H1 (cell line): ENCODE measurements around the gene TBX3. TPM values are rescaled to one million over a fixed set of nuclear protein-coding genes. Genes with fewer than 3 reads are reported as not detected.

Experiments
- CTCF ChIA-PET: fragments of 300-600 bp; sonication (Branson Sonifier 250); formaldehyde crosslinking; loops from one replicate; lab custom pipeline; 2021; ENCODE audit not compliant: partially characterized antibody; lab: Charles Lee
- POLR2A ChIA-PET: fragments of 300-600 bp; sonication (Branson Sonifier 250); formaldehyde crosslinking; loops from one replicate; lab custom pipeline; 2021; ENCODE audit warnings: inconsistent platforms; ENCODE audit not compliant: partially characterized antibody; lab: Charles Lee
- DNase-seq, 2 experiments: peaks; one replicate each; pipeline versions ENCODE4 v3.0.0 to v3.0.0-alpha.2; 2010 to 2022; ENCODE audit warnings: low spot score in 2 of 2, low read depth in 1 of 2, mixed read lengths in 1 of 2
- FAIRE-seq: peaks from 2 replicates; lab custom pipeline; 2011; peaks lifted over from hg19 to GRCh38; lab: Jason Lieb, UNC
- H2AFZ ChIP-seq: 2 replicates; pipeline ENCODE4 v1.8.1; 2012; ENCODE audit warnings: low read length, inconsistent platforms
- H2AK5ac ChIP-seq: 2 replicates; pipeline ENCODE4 v1.6.1; 2013; ENCODE audit warnings: low read depth, low read length
- H2BK120ac ChIP-seq: replicated peaks from 2 replicates; pipeline ENCODE3; 2013; ENCODE audit warnings: low read depth, low read length, inconsistent platforms
- H2BK12ac ChIP-seq: 2 replicates; pipeline ENCODE4 v1.6.1; 2013; ENCODE audit warnings: low read depth, low read length
- H2BK15ac ChIP-seq: 2 replicates; pipeline ENCODE4 v1.6.1; 2013; ENCODE audit warnings: low read length
- H2BK20ac ChIP-seq: 2 replicates; pipeline ENCODE4 v1.6.1; 2013; ENCODE audit warnings: low read length
- H2BK5ac ChIP-seq: 2 replicates; pipeline ENCODE4 v1.6.1; 2013; ENCODE audit warnings: low read depth, low read length
- H3K14ac ChIP-seq: 2 replicates; pipeline ENCODE4 v1.6.1; 2013; ENCODE audit warnings: inconsistent platforms; ENCODE audit not compliant: insufficient read length
- H3K18ac ChIP-seq: 2 replicates; pipeline ENCODE4 v1.6.1; 2013; ENCODE audit warnings: low read length; ENCODE audit errors: extremely low read depth
- H3K23ac ChIP-seq: 2 replicates; pipeline ENCODE4 v1.6.1; 2013; ENCODE audit warnings: inconsistent platforms; ENCODE audit not compliant: insufficient read length
- H3K23me2 ChIP-seq: 2 replicates; pipeline ENCODE4 v1.6.1; 2013; ENCODE audit warnings: low read depth, low read length
- H3K27ac ChIP-seq: 2 replicates; pipeline ENCODE4 v1.6.1; 2011; ENCODE audit warnings: low read depth, low read length, inconsistent platforms
- H3K27me3 ChIP-seq, 4 experiments: replicated peaks in 1 of 4; 1 replicate in 1 of 4; 2 replicates in 3 of 4; pipeline versions ENCODE4 v1.6.1 to v1.8.1; 2011 to 2013; ENCODE audit warnings: low read length in 3 of 4, mild to moderate bottlenecking in 3 of 4, inconsistent platforms in 2 of 4, mixed read lengths in 2 of 4, moderate library complexity in 1 of 4; ENCODE audit not compliant: control insufficient read depth in 3 of 4, insufficient read depth in 3 of 4; ENCODE audit errors: extremely low read depth in 1 of 4
- H3K36me3 ChIP-seq, 4 experiments: 2 replicates each; pipeline versions ENCODE4 v1.6.1 to v1.8.1; 2011 to 2013; ENCODE audit warnings: mild to moderate bottlenecking in 4 of 4, low read length in 3 of 4, moderate library complexity in 2 of 4, control low read depth in 1 of 4, inconsistent platforms in 1 of 4; ENCODE audit not compliant: insufficient read depth in 4 of 4, control insufficient read depth in 2 of 4
- H3K4ac ChIP-seq: replicated peaks from 2 replicates; pipeline ENCODE3; 2013; ENCODE audit warnings: low read length, low read depth, mixed read lengths, inconsistent platforms; ENCODE audit not compliant: insufficient read length
- H3K4me1 ChIP-seq, 4 experiments: replicated peaks in 1 of 4; 1 replicate in 1 of 4; 2 replicates in 3 of 4; pipeline versions ENCODE4 v1.6.1 to v1.8.1; 2011 to 2013; ENCODE audit warnings: low read length in 3 of 4, inconsistent platforms in 2 of 4, mixed read lengths in 1 of 4; ENCODE audit not compliant: insufficient read depth in 4 of 4, control insufficient read depth in 3 of 4
- H3K4me2 ChIP-seq, 2 experiments: 2 replicates each; pipeline versions ENCODE4 v1.6.1 to v1.8.1; 2011 to 2013; ENCODE audit warnings: low read depth in 2 of 2, low read length in 2 of 2, control low read depth in 1 of 2, inconsistent platforms in 1 of 2, mild to moderate bottlenecking in 1 of 2; ENCODE audit not compliant: insufficient read depth in 1 of 2
- H3K4me3 ChIP-seq, 4 experiments: fragments of 200-600, 300-600 bp in 1 of 4; sonication (generic), shearing (Covaris generic), sonication (Bioruptor Twin) in 1 of 4; 2 replicates each; pipeline versions ENCODE4 v1.5.1 to v1.8.1; 2011 to 2016; ENCODE audit warnings: low read length in 4 of 4, low read depth in 3 of 4, control low read depth in 2 of 4, inconsistent platforms in 2 of 4, mild to moderate bottlenecking in 2 of 4, mixed read lengths in 1 of 4, moderate library complexity in 1 of 4; ENCODE audit not compliant: insufficient read depth in 2 of 4; ENCODE audit errors: extremely low read depth in 1 of 4
- H3K56ac ChIP-seq: replicated peaks from 2 replicates; pipeline ENCODE3; 2013; ENCODE audit warnings: low read depth, mild to moderate bottlenecking, mixed read lengths, low read length, inconsistent platforms; ENCODE audit not compliant: insufficient read length
- H3K79me1 ChIP-seq: 2 replicates; pipeline ENCODE4 v1.6.1; 2013; ENCODE audit warnings: low read depth, low read length, control low read depth
- H3K79me2 ChIP-seq, 2 experiments: 2 replicates each; pipeline versions ENCODE4 v1.6.1 to v1.8.1; 2012 to 2013; ENCODE audit warnings: low read length in 2 of 2, mild to moderate bottlenecking in 2 of 2, inconsistent platforms in 1 of 2; ENCODE audit not compliant: insufficient read depth in 2 of 2, control insufficient read depth in 1 of 2
- H3K9ac ChIP-seq, 4 experiments: replicated peaks in 1 of 4; 1 replicate in 1 of 4; 2 replicates in 3 of 4; pipeline versions ENCODE4 v1.6.1 to v1.8.1; 2011 to 2013; ENCODE audit warnings: low read depth in 3 of 4, low read length in 3 of 4, control low read depth in 2 of 4, mild to moderate bottlenecking in 2 of 4, moderate library complexity in 2 of 4, inconsistent platforms in 1 of 4; ENCODE audit errors: extremely low read depth in 1 of 4
- H3K9me3 ChIP-seq, 2 experiments: 2 replicates each; pipeline versions ENCODE4 v1.6.1 to v1.8.1; 2012 to 2013; ENCODE audit warnings: mild to moderate bottlenecking in 2 of 2, moderate library complexity in 2 of 2, control low read depth in 1 of 2, inconsistent platforms in 1 of 2, low read depth in 1 of 2, low read length in 1 of 2, mixed read lengths in 1 of 2; ENCODE audit not compliant: insufficient read depth in 2 of 2
- H4K20me1 ChIP-seq, 2 experiments: replicated peaks in 1 of 2; 2 replicates each; pipeline versions ENCODE3 to v1.8.1; 2011 to 2013; ENCODE audit warnings: inconsistent platforms in 2 of 2, low read length in 2 of 2, mild to moderate bottlenecking in 1 of 2; ENCODE audit not compliant: insufficient read depth in 2 of 2, control insufficient read depth in 1 of 2
- H4K5ac ChIP-seq: 2 replicates; pipeline ENCODE4 v1.6.1; 2013; ENCODE audit warnings: low read length, low read depth, mixed read lengths, inconsistent platforms; ENCODE audit not compliant: insufficient read length
- H4K8ac ChIP-seq: 2 replicates; pipeline ENCODE4 v1.8.0; 2013; ENCODE audit warnings: mild to moderate bottlenecking, moderate library complexity, low read length, inconsistent platforms; ENCODE audit not compliant: insufficient read depth; ENCODE audit errors: extremely low read depth
- H4K91ac ChIP-seq: replicated peaks from 2 replicates; pipeline ENCODE3; 2013; ENCODE audit warnings: low read length, mixed read lengths, inconsistent platforms; ENCODE audit not compliant: insufficient read length
- BRCA1 ChIP-seq: IDR thresholded peaks from 2 replicates; pipeline ENCODE4 v1.6.1; 2012; ENCODE audit warnings: low read depth, low read length, improper control_type of control experiment
- CBX8 ChIP-seq: fragments of 300-800, 300-1000 bp; sonication (generic); IDR thresholded peaks from 2 replicates; pipeline ENCODE4 v1.7.1; 2016; ENCODE audit warnings: low read depth, low read length, borderline replicate concordance
- CHD2 ChIP-seq: IDR thresholded peaks from 2 replicates; pipeline ENCODE4 v1.6.1; 2012; ENCODE audit warnings: low read length, improper control_type of control experiment
- HDAC6 ChIP-seq: IDR thresholded peaks from one replicate; pipeline ENCODE4 v1.7.1; 2012; ENCODE audit warnings: low read depth, mild to moderate bottlenecking, inconsistent platforms, low read length, moderate library complexity
- JUN ChIP-seq: IDR thresholded peaks from 2 replicates; pipeline ENCODE4 v1.6.1; 2011; ENCODE audit warnings: low read depth, mild to moderate bottlenecking, improper control_type of control experiment, low read length
- JUND ChIP-seq: IDR thresholded peaks from 2 replicates; pipeline ENCODE4 v1.6.1; 2011; ENCODE audit warnings: mild to moderate bottlenecking, improper control_type of control experiment, low read length
- MAFK ChIP-seq: IDR thresholded peaks from 2 replicates; pipeline ENCODE4 v1.6.1; 2012; ENCODE audit warnings: low read depth, mild to moderate bottlenecking, improper control_type of control experiment, low read length
- POLR2A ChIP-seq, 2 experiments: IDR thresholded peaks; 1 replicate in 1 of 2; 2 replicates in 1 of 2; pipeline ENCODE4 v1.6.1; 2011; ENCODE audit warnings: low read depth in 2 of 2, low read length in 2 of 2, mild to moderate bottlenecking in 2 of 2; ENCODE audit errors: control extremely low read depth in 1 of 2
- POLR2AphosphoS5 ChIP-seq: IDR thresholded peaks from 2 replicates; pipeline ENCODE4 v1.6.1; 2011; ENCODE audit warnings: low read depth, low read length
- POU5F1 ChIP-seq: IDR thresholded peaks from 2 replicates; pipeline ENCODE4 v1.6.1; 2011; ENCODE audit warnings: low read depth, mild to moderate bottlenecking, low read length, moderate library complexity
- RFX5 ChIP-seq: IDR thresholded peaks from 2 replicates; pipeline ENCODE4 v1.6.1; 2011; ENCODE audit warnings: low read depth, low read length, improper control_type of control experiment, borderline replicate concordance
- SP1 ChIP-seq: IDR thresholded peaks from 2 replicates; pipeline ENCODE4 v1.6.1; 2011; ENCODE audit warnings: low read depth, low read length
- SUZ12 ChIP-seq: fragments of 200-600 bp; sonication (generic); IDR thresholded peaks from 2 replicates; pipeline ENCODE4 v1.6.1; 2012; ENCODE audit warnings: mild to moderate bottlenecking, inconsistent platforms, low read length, moderate library complexity, mixed read lengths
- TCF12 ChIP-seq: IDR thresholded peaks from 2 replicates; pipeline ENCODE4 v1.6.1; 2011; ENCODE audit warnings: low read depth, mild to moderate bottlenecking, low read length
- polyA plus RNA-seq, 7 experiments: library from polyadenylated mRNA; depleted of rRNA in 3 of 7; stranded (reverse) in 5 of 7; unstranded in 2 of 7; fragments of >200 nt in 5 of 7; fragments of 200-250 nt in 2 of 7; gene quantifications; 1 replicate in 5 of 7; 2 replicates in 1 of 7; 4 replicates in 1 of 7; pipeline versions ENCODE4 v1.2.1 to v1.2.3, GENCODE V29; 2011 to 2013; ENCODE audit warnings: missing spikeins in 2 of 7, mixed read lengths in 2 of 7
- total RNA-seq: library from RNA; stranded (reverse); fragmentation: NEBNext Ultra II Directional; extraction: Animal tissue kit (Norgen Biotek cat#: 25700); gene quantifications from 2 replicates; pipeline ENCODE4 v1.2.1, GENCODE V29; 2021

TBX3 gene
- total and polyA plus RNA-seq, 2 of the 8 experiments (the other 6 are each of a cell fraction or from before 2014, with no cell fraction given) = 0.09 to 1.0 TPM

DNA sequence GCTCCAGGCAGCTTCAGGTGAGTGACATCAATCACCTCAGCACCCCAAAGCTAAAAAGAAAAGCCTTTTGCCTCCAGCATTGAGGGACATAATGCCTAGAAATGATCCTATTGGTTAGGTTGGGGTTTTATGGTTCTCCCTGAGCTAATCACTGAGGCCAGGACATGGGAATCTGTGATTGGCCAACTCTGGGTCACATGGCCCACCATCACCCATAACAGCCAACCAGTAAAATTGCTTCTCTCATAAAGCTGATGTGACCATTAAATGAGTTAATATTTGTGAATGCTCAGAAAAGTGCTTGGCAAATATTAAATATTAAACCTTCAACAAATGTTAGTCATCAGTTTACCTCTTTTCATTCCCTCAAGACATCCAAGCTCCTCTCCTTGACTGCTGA is 60.2 kb downstream of the TBX3 start:
- H3K23me2 ChIP-seq = no peaks in the 10 kb centered on the region
- no peak for DNase-seq
- H3K79me1 ChIP-seq = no peaks in the 10 kb centered on the region; the same call in 1 of the 2 replicates
- no peak overlapping the region for H3K56ac ChIP-seq
- no peak overlapping the region for H3K4me3 ChIP-seq
- no peak overlapping the region for H3K23ac ChIP-seq
- no peaks in the 10 kb centered on the region for H3K27me3 ChIP-seq
- H3K4ac ChIP-seq = no peak overlapping the region
- H2BK5ac ChIP-seq = no peak overlapping the region
- H3K18ac ChIP-seq = no peak overlapping the region
- H2BK12ac ChIP-seq = no peak overlapping the region
- no peak overlapping the region for H2AFZ ChIP-seq
- no peak overlapping the region for H3K9ac ChIP-seq
- H3K4me1 ChIP-seq = no peaks in the 10 kb centered on the region
- no peak overlapping the region for H3K14ac ChIP-seq
- ChIA-PET CTCF (interaction anchor here (0.8 to 4.6 kb wide), 15 partner anchors 11 to 643 kb away, joined by 3 to 53 read pairs (median 5); partner anchors contain the start of gene TBX3), POLR2A (no interaction called here)
- H4K5ac ChIP-seq = no peak overlapping the region
- H2AK5ac ChIP-seq = no peak overlapping the region
- FAIRE-seq = no peak
- no peak overlapping the region for H2BK120ac ChIP-seq
- H2BK15ac ChIP-seq = no peak overlapping the region
- H3K79me2 ChIP-seq = no peaks in the 10 kb centered on the region
- no peak overlapping the region for H2BK20ac ChIP-seq
- no peak overlapping the region for H3K27ac ChIP-seq
- no peaks in the 10 kb centered on the region for H4K20me1 ChIP-seq
- H3K4me2 ChIP-seq = no peak overlapping the region
- H3K9me3 ChIP-seq = no peaks in the 10 kb centered on the region
- no peaks in the 10 kb centered on the region; a peak in 1 of 8 replicates for H3K36me3 ChIP-seq
- H4K8ac ChIP-seq = no peak overlapping the region
- H4K91ac ChIP-seq = no peak overlapping the region
- no peak for TF ChIP-seq MAFK
- TF ChIP-seq TCF12 = no peak
- TF ChIP-seq JUN = no peak
- no peak for TF ChIP-seq CHD2
- no peak for TF ChIP-seq BRCA1
- no peak for TF ChIP-seq JUND
- TF ChIP-seq POLR2A (IDR thresholded peaks at IDR 0.05; ENCODE audit: control extremely low read depth in 1 of 2, low read depth in 2 of 2, low read length in 2 of 2) = no peak
- TF ChIP-seq POU5F1 = no peak
- no peak for TF ChIP-seq SUZ12
- no peak for TF ChIP-seq CBX8
- no peak for TF ChIP-seq RFX5
- no peak for TF ChIP-seq SP1
- no peak for TF ChIP-seq POLR2AphosphoS5
- no peak for TF ChIP-seq HDAC6
